ENCODE measurements around the gene HDAC4. TPM values are rescaled to one million over a fixed set of nuclear protein-coding genes. Genes with fewer than 3 reads are reported as not detected.

HDAC4 gene
- total and polyA plus RNA-seq, 2 of the 4 experiments (the other 2 are of a cell fraction) = 4.1 to 7.2 TPM

GRCh38 chr2:239328351-239329191 is 72.2 kb downstream of the HDAC4 start:
- peak overlapping the region; percentile 82 to 85 for H4K8ac ChIP-seq (ENCODE audit: low read depth in 2 of 2, low read length in 2 of 2)
- no peaks in the 10 kb centered on the region for H3K9me3 ChIP-seq (ENCODE audit: control insufficient read depth, insufficient read depth, low read length)
- peaks cover 46% of the 10 kb centered on the region for H3K4me1 ChIP-seq (ENCODE audit: control insufficient read depth, insufficient read depth, low read length)
- 5% methylated on average over 11 of the region's 19 CpGs; no CpG with 5 or more reads in 1 of the 2 experiments for WGBS, 2 experiments (ENCODE audit: extremely low coverage in 2 of 2, insufficient read length in 1 of 2)
- peak; percentile 84 for ATAC-seq (ENCODE audit: low read depth)
- peak overlapping the region; percentile 96 for H2AK5ac ChIP-seq (ENCODE audit: low read depth, low read length)
- H3K9me1 ChIP-seq (ENCODE audit: insufficient read depth, low read length) = peaks cover 28% of the 10 kb centered on the region
- H4K5ac ChIP-seq (ENCODE audit: low read depth, low read length) = peak overlapping the region; percentile 92
- peak overlapping the region; percentile 77 for H3K14ac ChIP-seq (replicated peaks; ENCODE audit: low read depth, low read length)
- H2BK20ac ChIP-seq (ENCODE audit: low read depth, low read length) = peak overlapping the region; percentile 71
- H2BK5ac ChIP-seq (ENCODE audit: low read depth, low read length, poor library complexity, severe bottlenecking) = peak overlapping the region; percentile 95
- peak overlapping the region; percentile 77 for H2BK120ac ChIP-seq (ENCODE audit: low read depth, low read length)
- H3K56ac ChIP-seq (ENCODE audit: extremely low read depth, insufficient read depth, low read length) = peak overlapping the region; percentile 79
- peak overlapping the region; percentile 80 for H3K9ac ChIP-seq (ENCODE audit: low read depth, low read length)
- DNase-seq = peak; percentile 98
- peak overlapping the region; percentile 87 for H2AK9ac ChIP-seq (replicated peaks; ENCODE audit: low read depth, low read length, poor library complexity)
- no TSS peak for BruUV-seq (replicated peaks)
- H4K20me1 ChIP-seq (ENCODE audit: insufficient read depth, low read length) = peaks cover 4% of the 10 kb centered on the region; the same call in 1 of the 2 replicates
- H3K4me2 ChIP-seq (ENCODE audit: low read depth, low read length) = peak overlapping the region; percentile 22
- H3K36me3 ChIP-seq (ENCODE audit: control insufficient read depth, insufficient read depth, low read length) = peaks cover 6% of the 10 kb centered on the region; the same call in 1 of the 2 replicates
- intact Hi-C loops (cut with micrococcal nuclease) = loop anchor here (1.0 to 2.0 kb wide), 3 partner anchors 27 to 72 kb away; partner anchors contain the start of gene HDAC4
- H3K79me1 ChIP-seq (ENCODE audit: low read depth in 1 of 2, low read length in 2 of 2) = peaks cover 42 to 67% of the 10 kb centered on the region in 2 experiments
- no peak overlapping the region for H3K4me3 ChIP-seq (ENCODE audit: insufficient read depth, low read depth, low read length)
- peak overlapping the region; percentile 64 for H3K23ac ChIP-seq (ENCODE audit: low read depth, low read length)
- H3K18ac ChIP-seq (ENCODE audit: low read depth, low read length) = peak overlapping the region; percentile 89
- ChIA-PET POLR2A (ENCODE audit: unreplicated experiment) (no interaction called here), CTCF (interaction anchor here (0.5 kb wide), 1 partner anchor 92 kb away, joined by 3 read pairs; no protein-coding TSS in a partner anchor)
- H2BK15ac ChIP-seq (ENCODE audit: low read depth, low read length) = peak overlapping the region; percentile 45; the same call in 2 of the 3 replicates
- H3K4ac ChIP-seq (ENCODE audit: low read depth, low read length) = peak overlapping the region; percentile 88
- H3K27ac ChIP-seq (ENCODE audit: insufficient read depth, low read length) = peak overlapping the region; percentile 97
- peak overlapping the region; percentile 98 for H4K91ac ChIP-seq (ENCODE audit: insufficient read depth, low read depth, low read length)
- dilution Hi-C loops (cut with HindIII; ENCODE audit: low sequenced_read_pairs, unreplicated experiment) = no loop called here
- no peaks in the 10 kb centered on the region for H3K27me3 ChIP-seq (ENCODE audit: control insufficient read depth, insufficient read depth, low read length)
- in situ Hi-C loops (cut with MboI; ENCODE audit: low sequenced_read_pairs) = no loop called here
- H2AFZ ChIP-seq (replicated peaks; ENCODE audit: low read length, poor library complexity) = peak overlapping the region; percentile 81
- TF ChIP-seq RFX5 (IDR thresholded peaks at IDR 0.05; ENCODE audit: low read depth, low read length) = no peak
- TF ChIP-seq USF2 (IDR thresholded peaks at IDR 0.05; ENCODE audit: low read depth, low read length) = 0 out of 2 replicates have a peak, but pooled peaks have one; percentile 1
- no peak for TF ChIP-seq MAFK (IDR thresholded peaks at IDR 0.05; ENCODE audit: low read depth, low read length)
- no peak; the same call in 1 of the 2 replicates for TF ChIP-seq MAZ (IDR thresholded peaks at IDR 0.05; ENCODE audit: borderline replicate concordance, low read depth, low read length)
- no peak for TF ChIP-seq RCOR1 (IDR thresholded peaks at IDR 0.05; ENCODE audit: insufficient replicate concordance, low read length)
- peak; percentile 74 for TF ChIP-seq CEBPB (IDR thresholded peaks at IDR 0.05; ENCODE audit: low read depth, low read length)
- peak; percentile 73; the same call in 1 of the 2 replicates for TF ChIP-seq POLR2A (IDR thresholded peaks at IDR 0.05; ENCODE audit: low read depth, low read length)
- no peak for TF ChIP-seq SMC3 (IDR thresholded peaks at IDR 0.05; ENCODE audit: low read depth, low read length)
- TF ChIP-seq MXI1 (IDR thresholded peaks at IDR 0.05; ENCODE audit: borderline replicate concordance, low read depth, low read length) = 0 out of 2 replicates have a peak, but pooled peaks have one; percentile 31
- TF ChIP-seq FOS (IDR thresholded peaks at IDR 0.05; ENCODE audit: low read depth, low read length) = peak; percentile 7; the same call in 1 of the 2 replicates
- peak; percentile 4; the same call in 1 of the 2 replicates for TF ChIP-seq NFE2L2 (IDR thresholded peaks at IDR 0.05; ENCODE audit: low read depth, low read length)
- no peak for TF ChIP-seq CHD1 (IDR thresholded peaks at IDR 0.05; ENCODE audit: low read depth, low read length)
- peak; percentile 40 for TF ChIP-seq RAD21 (IDR thresholded peaks at IDR 0.05; ENCODE audit: low read length)
- TF ChIP-seq CTCF (conservative IDR thresholded peaks at IDR 0.05; ENCODE audit: low read depth, low read length) = peak; percentile 26; the same call in 1 of the 2 replicates

All from IMR-90 (cell line).